Vagina (tissue), 2 donors: Measurements from ENCODE around the gene ACADVL. TPM values are rescaled to one million over a fixed set of nuclear protein-coding genes. Genes with fewer than 3 reads are reported as not detected.
A peak's percentile ranks its signal among the peaks of the same experiment; 100 is the strongest.

ENCODE experiments used
- DNase-seq, 2 donors: peaks; one replicate each; pipeline ENCODE4 v3.0.0-alpha.2; 2017; ENCODE audit errors: extremely low spot score in 2 of 2
- H3K27ac ChIP-seq: fragments of 200-600 bp; sonication (generic); one replicate; pipeline ENCODE4 v1.5.1; 2019
- H3K27me3 ChIP-seq: fragments of 200-600 bp; sonication (generic); one replicate; pipeline ENCODE4 v1.5.1; 2019
- H3K36me3 ChIP-seq, 2 donors: fragments of 200-600 bp; sonication (generic); one replicate each; pipeline ENCODE4 v1.5.1; 2017 to 2019
- H3K4me1 ChIP-seq: fragments of 200-600 bp; sonication (generic); one replicate; pipeline ENCODE4 v1.5.1; 2019
- H3K4me3 ChIP-seq, 2 donors: fragments of 200-600 bp; sonication (generic); 1 replicate in 1 of 2; 2 replicates in 1 of 2; pipeline ENCODE4 v1.5.1; 2016 to 2019
- H3K9me3 ChIP-seq: fragments of 200-600 bp; sonication (generic); one replicate; pipeline ENCODE4 v1.5.1; 2019
- POLR2A ChIP-seq, 2 donors: fragments of 450-650 bp; IDR thresholded peaks; one replicate each; pipeline ENCODE4 v1.6.1; 2017; ENCODE audit warnings: antibody characterized with exemption in 2 of 2, mild to moderate bottlenecking in 2 of 2, moderate library complexity in 2 of 2
- POLR2AphosphoS5 ChIP-seq, 2 donors: sonication (generic); formaldehyde crosslinking; IDR thresholded peaks; one replicate each; pipeline ENCODE4 v1.9.0; 2017; ENCODE audit warnings: antibody characterized with exemption in 2 of 2, mild to moderate bottlenecking in 2 of 2, low read depth in 1 of 2; ENCODE audit not compliant: insufficient read depth in 1 of 2
- intact Hi-C: fragments of 100-400 bp; cut with DNase I; formaldehyde crosslinking; loops from one replicate; pipeline ENCODE4 v1.15.1; 2023
- total RNA-seq: library from RNA; depleted of rRNA; stranded (reverse); fragments of >200 nt; gene quantifications from one replicate; pipeline ENCODE4 v1.2.3, GENCODE V29; 2016
- TF ChIP-seq, protein P1 (sequence below), 3 experiments: fragments of 450-650 bp in 2 of 3; fragments of 200-600 bp in 1 of 3; sonication (generic) in 1 of 3; IDR thresholded peaks; one replicate each; pipeline ENCODE4 v1.5.1; 2017 to 2019; ENCODE audit warnings: antibody characterized with exemption in 3 of 3, mild to moderate bottlenecking in 2 of 3, moderate library complexity in 2 of 3

ACADVL gene
- total RNA-seq, 1 donor from 2014 or later, result 957 TPM

DNA sequence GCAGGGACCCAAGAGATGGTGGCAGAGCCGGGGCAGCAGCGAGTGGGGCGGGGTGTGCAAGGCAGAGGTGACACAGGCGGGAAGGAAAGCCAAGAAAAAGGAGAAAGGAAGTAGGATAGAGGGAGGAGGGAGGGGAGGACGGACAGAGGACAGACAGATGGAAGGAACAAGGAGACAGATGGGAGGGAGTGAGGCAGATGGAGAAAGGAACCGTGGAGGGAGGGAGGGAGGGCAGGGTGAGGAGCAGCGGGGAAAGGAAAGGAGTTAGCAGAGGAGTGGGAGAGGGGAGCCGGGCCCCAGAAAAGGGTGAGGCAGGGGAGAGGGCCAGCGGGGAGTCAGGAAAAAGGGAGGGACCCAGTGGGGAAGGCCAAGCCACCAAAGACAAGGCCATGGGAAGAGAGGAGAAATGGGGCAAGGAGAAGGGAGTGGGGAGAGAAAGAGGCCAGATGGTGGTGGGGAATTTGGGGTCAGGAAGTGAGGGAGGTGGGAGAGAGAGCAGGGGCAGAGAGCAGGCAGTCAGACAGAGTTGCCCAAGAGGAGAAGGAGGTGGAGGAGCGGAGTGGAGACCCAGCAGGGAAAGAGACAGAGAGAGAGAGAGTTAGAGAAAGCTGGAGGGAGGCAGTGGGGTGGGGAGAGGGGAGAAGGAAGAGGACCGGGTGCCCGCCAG, 27.3 kb upstream of the ACADVL start:
- TF ChIP-seq POLR2A (IDR thresholded peaks at IDR 0.05) (no peak), POLR2AphosphoS5 (IDR thresholded peaks at IDR 0.05; ENCODE audit: insufficient read depth in 1 of 2, low read depth in 1 of 2) (no peak)
- TF ChIP-seq, protein P1, sequence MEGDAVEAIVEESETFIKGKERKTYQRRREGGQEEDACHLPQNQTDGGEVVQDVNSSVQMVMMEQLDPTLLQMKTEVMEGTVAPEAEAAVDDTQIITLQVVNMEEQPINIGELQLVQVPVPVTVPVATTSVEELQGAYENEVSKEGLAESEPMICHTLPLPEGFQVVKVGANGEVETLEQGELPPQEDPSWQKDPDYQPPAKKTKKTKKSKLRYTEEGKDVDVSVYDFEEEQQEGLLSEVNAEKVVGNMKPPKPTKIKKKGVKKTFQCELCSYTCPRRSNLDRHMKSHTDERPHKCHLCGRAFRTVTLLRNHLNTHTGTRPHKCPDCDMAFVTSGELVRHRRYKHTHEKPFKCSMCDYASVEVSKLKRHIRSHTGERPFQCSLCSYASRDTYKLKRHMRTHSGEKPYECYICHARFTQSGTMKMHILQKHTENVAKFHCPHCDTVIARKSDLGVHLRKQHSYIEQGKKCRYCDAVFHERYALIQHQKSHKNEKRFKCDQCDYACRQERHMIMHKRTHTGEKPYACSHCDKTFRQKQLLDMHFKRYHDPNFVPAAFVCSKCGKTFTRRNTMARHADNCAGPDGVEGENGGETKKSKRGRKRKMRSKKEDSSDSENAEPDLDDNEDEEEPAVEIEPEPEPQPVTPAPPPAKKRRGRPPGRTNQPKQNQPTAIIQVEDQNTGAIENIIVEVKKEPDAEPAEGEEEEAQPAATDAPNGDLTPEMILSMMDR (IDR thresholded peaks at IDR 0.05), result no peak
- no peaks in the 10 kb centered on the region for H3K4me1 ChIP-seq
- peaks cover 0 to 40% of the 10 kb centered on the region in 2 donors for H3K36me3 ChIP-seq
- no peak overlapping the region for H3K27ac ChIP-seq
- H3K4me3 ChIP-seq, result no peak overlapping the region
- DNase-seq, result no peak
- no peaks in the 10 kb centered on the region for H3K9me3 ChIP-seq
- no peaks in the 10 kb centered on the region for H3K27me3 ChIP-seq
- intact Hi-C loops, result no loop called here

DNA sequence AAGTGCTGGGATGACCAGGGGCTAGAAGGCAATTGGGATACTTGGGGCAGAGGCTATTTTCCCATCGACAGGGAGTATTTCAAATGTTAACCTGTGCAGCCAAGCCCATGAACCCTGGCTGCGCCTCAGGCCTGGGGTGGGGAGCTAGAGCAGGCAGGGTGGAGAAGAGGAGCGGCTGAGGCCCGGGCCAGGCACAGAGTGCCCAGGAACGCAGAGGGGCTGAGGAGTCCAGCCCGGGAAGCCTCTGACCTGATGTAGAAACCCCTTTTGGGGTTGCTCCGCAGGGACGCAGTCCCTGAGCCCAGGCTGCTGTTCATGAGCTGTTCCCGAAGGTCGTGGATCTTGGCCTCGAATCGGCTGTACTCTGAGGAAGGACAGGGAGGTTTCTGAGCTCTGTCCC, 23.8 kb upstream of the ACADVL start:
- Histone ChIP-seq H3K4me3 (no peak overlapping the region), H3K9me3 (no peaks in the 10 kb centered on the region), H3K27me3 (no peaks in the 10 kb centered on the region), H3K36me3 (peaks cover 0 to 37% of the 10 kb centered on the region in 2 donors), H3K4me1 (no peaks in the 10 kb centered on the region), H3K27ac (no peak overlapping the region)
- DNase-seq, result no peak
- intact Hi-C loops, result no loop called here
- TF ChIP-seq, protein P1 (IDR thresholded peaks at IDR 0.05), result no peak
- TF ChIP-seq POLR2A (IDR thresholded peaks at IDR 0.05) (no peak), POLR2AphosphoS5 (IDR thresholded peaks at IDR 0.05; ENCODE audit: insufficient read depth in 1 of 2, low read depth in 1 of 2) (no peak)

DNA sequence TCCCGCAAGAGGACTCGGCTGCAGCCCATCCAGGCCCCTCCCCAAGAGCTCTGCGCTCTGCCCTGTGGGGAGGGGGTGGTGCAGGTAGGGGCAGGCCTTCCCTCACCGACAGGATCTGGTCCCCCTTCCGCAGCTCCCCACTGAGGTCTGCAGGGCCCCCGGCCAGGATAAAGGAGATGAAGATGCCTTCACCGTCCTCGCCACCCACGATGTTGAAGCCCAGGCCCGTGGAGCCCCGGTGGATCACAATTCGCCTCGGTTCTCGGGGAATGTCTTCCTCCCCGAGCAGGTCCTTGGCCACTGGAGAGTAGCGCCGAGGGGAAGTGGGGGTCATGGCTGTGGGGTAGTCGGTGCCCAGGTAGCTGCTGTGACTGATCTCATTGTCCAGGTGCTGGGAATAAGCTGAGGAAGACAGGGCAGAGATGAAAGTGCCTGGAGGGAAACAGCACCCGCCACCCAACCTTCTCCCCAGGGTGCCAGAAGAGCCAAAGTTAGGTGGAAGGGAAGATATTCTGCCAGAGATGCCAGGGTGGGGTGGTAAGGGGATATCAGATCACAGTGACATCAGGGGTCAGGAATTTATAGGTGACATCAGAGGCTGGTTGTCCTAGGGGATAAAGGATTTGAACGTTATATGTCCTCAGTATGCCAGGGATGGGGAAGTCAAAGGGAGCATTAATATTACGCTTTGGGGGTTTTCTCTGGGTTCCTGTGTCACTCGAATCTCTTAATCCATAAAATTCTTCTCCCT, 22.9 kb upstream of the ACADVL start:
- Histone ChIP-seq H3K27ac (no peak overlapping the region), H3K4me1 (no peaks in the 10 kb centered on the region), H3K4me3 (no peak overlapping the region), H3K9me3 (no peaks in the 10 kb centered on the region), H3K27me3 (no peaks in the 10 kb centered on the region), H3K36me3 (peaks cover 0 to 31% of the 10 kb centered on the region in 2 donors)
- intact Hi-C loops, result no loop called here
- TF ChIP-seq, protein P1 (IDR thresholded peaks at IDR 0.05), result no peak
- DNase-seq, result no peak

DNA sequence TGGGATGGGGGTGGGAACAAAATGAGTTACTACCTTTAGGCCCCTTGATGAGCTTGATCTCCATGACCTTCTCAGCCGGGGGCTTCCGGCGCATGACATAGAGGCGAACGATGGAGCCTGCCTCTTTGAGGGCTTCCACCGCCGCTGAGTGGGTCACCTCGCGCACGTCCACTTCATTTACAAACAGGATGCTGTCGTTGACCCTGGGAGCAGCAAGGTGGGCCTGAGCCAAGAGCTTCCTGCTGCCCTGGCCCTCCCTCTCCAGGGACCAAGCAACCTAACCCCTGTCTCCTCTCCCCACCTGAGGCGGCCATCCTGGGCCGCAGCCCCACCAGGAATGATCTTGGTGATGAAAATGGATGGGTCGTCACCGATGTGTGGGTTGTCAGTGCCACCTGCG, 16.3 kb upstream of the ACADVL start:
- DNase-seq, result no peak
- Histone ChIP-seq H3K4me1 (peaks cover 39% of the 10 kb centered on the region), H3K27ac (no peak overlapping the region), H3K4me3 (no peak overlapping the region), H3K36me3 (peaks cover 0 to 19% of the 10 kb centered on the region in 2 donors), H3K27me3 (no peaks in the 10 kb centered on the region), H3K9me3 (no peaks in the 10 kb centered on the region)
- intact Hi-C loops, result no loop called here
- no peak for TF ChIP-seq POLR2AphosphoS5 (IDR thresholded peaks at IDR 0.05; ENCODE audit: insufficient read depth in 1 of 2, low read depth in 1 of 2)
- TF ChIP-seq POLR2A (IDR thresholded peaks at IDR 0.05), result no peak
- TF ChIP-seq, protein P1 (IDR thresholded peaks at IDR 0.05), result no peak

DNA sequence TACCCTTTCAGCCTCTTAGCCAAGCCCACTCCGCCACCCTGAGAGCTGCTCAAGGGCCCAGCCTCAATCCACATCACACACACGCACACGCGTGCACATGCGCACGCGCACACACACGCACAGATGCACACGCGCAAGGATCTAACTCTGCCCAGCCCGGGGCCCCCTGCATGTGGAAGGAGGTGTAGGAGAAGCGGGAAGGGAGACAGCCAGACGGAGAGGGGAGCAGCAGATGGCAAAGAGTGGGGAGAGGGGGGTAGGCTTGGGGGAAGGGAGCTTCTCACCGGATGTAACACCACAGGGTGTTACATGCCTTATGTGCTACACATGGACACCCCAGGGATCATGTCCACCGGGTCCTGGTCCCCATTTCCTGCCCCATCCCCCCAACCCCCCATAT, 15.4 kb upstream of the ACADVL start:
- Histone ChIP-seq H3K27ac (peak overlapping the region; percentile 65), H3K4me3 (peak overlapping the region; percentile 43 to 55), H3K27me3 (no peaks in the 10 kb centered on the region), H3K4me1 (peaks cover 39% of the 10 kb centered on the region), H3K9me3 (no peaks in the 10 kb centered on the region), H3K36me3 (peaks cover 0 to 19% of the 10 kb centered on the region in 2 donors)
- TF ChIP-seq, protein P1 (IDR thresholded peaks at IDR 0.05), result no peak
- no peak for TF ChIP-seq POLR2AphosphoS5 (IDR thresholded peaks at IDR 0.05; ENCODE audit: insufficient read depth in 1 of 2, low read depth in 1 of 2)
- no peak for TF ChIP-seq POLR2A (IDR thresholded peaks at IDR 0.05)
- intact Hi-C loops, result no loop called here
- no peak for DNase-seq
